SK-N-SH treated with all-trans-retinoic acid at 6 μM for 48 hours (cell line): Measurements from ENCODE around the gene RASAL2.
A peak's percentile ranks its signal among the peaks of the same experiment; 100 is the strongest.

Source experiments
- ATAC-seq: fragments of 200-7000 bp; cut with Tn5 transposase; 3 replicates; pipeline ENCODE4 v1.9.1; 2020; ENCODE audit warnings: mild to moderate bottlenecking, moderate library complexity
- ARNTL ChIP-seq: fragments of 450-650 bp; formaldehyde crosslinking; IDR thresholded peaks from 2 replicates; pipeline ENCODE4 v1.5.0; 2020; ENCODE audit warnings: low read depth, mild to moderate bottlenecking, moderate library complexity, borderline replicate concordance
- BACH2 ChIP-seq: fragments of 250-450 bp; sonication (Bioruptor Pico); IDR thresholded peaks from 2 replicates; pipeline ENCODE4 v1.9.0; 2021; ENCODE audit warnings: mild to moderate bottlenecking, borderline replicate concordance
- CREB5 ChIP-seq: fragments of 250-450 bp; sonication (Bioruptor Pico); IDR thresholded peaks from 2 replicates; pipeline ENCODE4 v1.5.1; 2020; ENCODE audit warnings: low read depth, mild to moderate bottlenecking, moderate library complexity
- CSDC2 ChIP-seq: fragments of 250-450 bp; sonication (Bioruptor Pico); IDR thresholded peaks from 2 replicates; pipeline ENCODE4 v1.5.0; 2020; ENCODE audit warnings: mild to moderate bottlenecking, moderate library complexity
- ESRRG ChIP-seq: fragments of 250-450 bp; sonication (Bioruptor Pico); IDR thresholded peaks from 2 replicates; pipeline ENCODE4 v1.6.1; 2021; ENCODE audit warnings: mild to moderate bottlenecking
- GLIS3 ChIP-seq: fragments of 250-450 bp; sonication (Bioruptor Pico); IDR thresholded peaks from 2 replicates; pipeline ENCODE4 v1.5.0; 2020; ENCODE audit warnings: mild to moderate bottlenecking, moderate library complexity
- ISL1 ChIP-seq: fragments of 250-450 bp; sonication (Bioruptor Pico); IDR thresholded peaks from 2 replicates; pipeline ENCODE4 v2.1.2; 2022; ENCODE audit warnings: mild to moderate bottlenecking, moderate library complexity
- OSR1 ChIP-seq: fragments of 250-450 bp; sonication (Bioruptor Pico); IDR thresholded peaks from 2 replicates; pipeline ENCODE4 v1.8.0; 2022; ENCODE audit warnings: moderate library complexity, mild to moderate bottlenecking, inconsistent platforms
- PATZ1 ChIP-seq: fragments of 250-450 bp; sonication (Bioruptor Pico); IDR thresholded peaks from 2 replicates; pipeline ENCODE4 v1.8.0; 2020; ENCODE audit warnings: mild to moderate bottlenecking, moderate library complexity, borderline replicate concordance
- POU6F1 ChIP-seq: fragments of 250-450 bp; sonication (Bioruptor Pico); IDR thresholded peaks from 2 replicates; pipeline ENCODE4 v1.8.0; 2021; ENCODE audit warnings: low read depth, mild to moderate bottlenecking, moderate library complexity, borderline replicate concordance
- PPARA ChIP-seq: fragments of 250-450 bp; sonication (Bioruptor Pico); IDR thresholded peaks from 2 replicates; pipeline ENCODE4 v1.5.0; 2020; ENCODE audit warnings: mild to moderate bottlenecking, borderline replicate concordance
- RARB ChIP-seq: fragments of 250-450 bp; sonication (Bioruptor Pico); IDR thresholded peaks from 2 replicates; pipeline ENCODE4 v1.8.0; 2021; ENCODE audit warnings: mild to moderate bottlenecking, moderate library complexity
- SNAI2 ChIP-seq: fragments of 250-450 bp; sonication (Bioruptor Pico); IDR thresholded peaks from 2 replicates; pipeline ENCODE4 v1.5.0; 2020; ENCODE audit warnings: mild to moderate bottlenecking, moderate library complexity
- TCF4 ChIP-seq: fragments of 250-450 bp; sonication (Bioruptor Pico); IDR thresholded peaks from 2 replicates; pipeline ENCODE4 v1.8.0; 2021; ENCODE audit warnings: mild to moderate bottlenecking, moderate library complexity, borderline replicate concordance
- TOX ChIP-seq: fragments of 250-450 bp; sonication (Bioruptor Pico); IDR thresholded peaks from 2 replicates; pipeline ENCODE4 v1.8.0; 2021; ENCODE audit warnings: mild to moderate bottlenecking, moderate library complexity, borderline replicate concordance
- TSHZ2 ChIP-seq: fragments of 250-450 bp; sonication (Bioruptor Pico); IDR thresholded peaks from 2 replicates; pipeline ENCODE4 v1.5.0; 2020; ENCODE audit warnings: mild to moderate bottlenecking, moderate library complexity
- ZC3H10 ChIP-seq: fragments of 250-450 bp; sonication (Bioruptor Pico); IDR thresholded peaks from 2 replicates; pipeline ENCODE4 v1.5.1; 2021; ENCODE audit warnings: mild to moderate bottlenecking, moderate library complexity
- ZFP3 ChIP-seq: fragments of 250-450 bp; sonication (Bioruptor Pico); IDR thresholded peaks from 2 replicates; pipeline ENCODE4 v1.5.0; 2020; ENCODE audit warnings: mild to moderate bottlenecking, moderate library complexity
- ZFP30 ChIP-seq: fragments of 450-650 bp; formaldehyde crosslinking; IDR thresholded peaks from 2 replicates; pipeline ENCODE4 v1.5.0; 2022; ENCODE audit warnings: mild to moderate bottlenecking, moderate library complexity
- ZNF565 ChIP-seq: fragments of 450-650 bp; formaldehyde crosslinking; conservative IDR thresholded peaks from 2 replicates; pipeline ENCODE4 v1.5.0; 2020; ENCODE audit warnings: low read depth, mild to moderate bottlenecking, moderate library complexity
- ZNF70 ChIP-seq: fragments of 450-650 bp; formaldehyde crosslinking; IDR thresholded peaks from 2 replicates; pipeline ENCODE4 v1.5.0; 2020; ENCODE audit warnings: mild to moderate bottlenecking, moderate library complexity

RASAL2 gene

GRCh38 chr1:178464566-178464965, 370.7 kb downstream of the RASAL2 start:
- TF ChIP-seq ZFP30 (CRISPR knock-in tag) (no peak), TCF4 (CRISPR knock-in tag) (no peak), OSR1 (no peak), SNAI2 (CRISPR knock-in tag) (no peak), PPARA (CRISPR knock-in tag) (no peak), ZNF565 (CRISPR knock-in tag) (no peak), ZNF70 (CRISPR knock-in tag) (no peak), ZFP3 (CRISPR knock-in tag) (no peak), ARNTL (no peak), GLIS3 (no peak), TOX (CRISPR knock-in tag) (no peak), PATZ1 (CRISPR knock-in tag) (no peak), CSDC2 (no peak), RARB (no peak), ESRRG (CRISPR knock-in tag) (no peak), ISL1 (CRISPR knock-in tag) (no peak)
- no peak for ATAC-seq

GRCh38 chr1:178465011-178465410, 371.1 kb downstream of the RASAL2 start:
- TF ChIP-seq ZFP30 (CRISPR knock-in tag): no peak
- TF ChIP-seq CSDC2: no peak
- TF ChIP-seq PATZ1 (CRISPR knock-in tag): no peak
- no peak for TF ChIP-seq ZC3H10 (CRISPR knock-in tag)
- TF ChIP-seq RARB: no peak
- no peak for TF ChIP-seq ARNTL
- no peak for TF ChIP-seq BACH2
- TF ChIP-seq TOX (CRISPR knock-in tag): no peak
- TF ChIP-seq ZNF565 (CRISPR knock-in tag): no peak
- ATAC-seq: peak; percentile 62

- ATAC-seq: no peak
- TF ChIP-seq GLIS3 (no peak), TOX (CRISPR knock-in tag) (no peak)
These were observed 373.9 kb downstream of the RASAL2 start for GRCh38 chr1:178467837-178468236.

GRCh38 chr1:178470411-178470960, 376.6 kb downstream of the RASAL2 start:
- TF ChIP-seq BACH2 (no peak), PPARA (CRISPR knock-in tag) (no peak), PATZ1 (CRISPR knock-in tag) (no peak), RARB (no peak), CREB5 (no peak), ZFP3 (CRISPR knock-in tag) (no peak), TSHZ2 (CRISPR knock-in tag) (no peak), CSDC2 (no peak), ZNF565 (CRISPR knock-in tag) (no peak), TCF4 (CRISPR knock-in tag) (no peak), POU6F1 (CRISPR knock-in tag) (no peak), ISL1 (CRISPR knock-in tag) (no peak), ZC3H10 (CRISPR knock-in tag) (no peak), ZFP30 (CRISPR knock-in tag) (no peak)
- TF ChIP-seq, all 23 proteins: peak for 0
- no peak for ATAC-seq
